IMR-90 (cell line): ENCODE measurements around the gene ADGRF5. TPM values are rescaled to one million over a fixed set of nuclear protein-coding genes. Genes with fewer than 3 reads are reported as not detected.
A peak's percentile ranks its signal among the peaks of the same experiment; 100 is the strongest.

Experiments
- ATAC-seq: fragments of 200-7000 bp; cut with Tn5 transposase; 2 replicates; pipeline ENCODE4 v1.9.1; 2020; ENCODE audit warnings: low read depth, mild to moderate bottlenecking, moderate library complexity
- BruUV-seq: library from RNA; stranded (reverse); fragments of 400-500 nt; replicated peaks from 2 replicates; lab custom pipeline; 2021; lab: Mats Ljungman, UMichigan
- CTCF ChIA-PET: fragments of 300-600 bp; formaldehyde crosslinking; extraction: SDS; loops from one replicate; lab custom pipeline; 2021; ENCODE audit warnings: antibody characterized with exemption; lab: Yijun Ruan, JAX
- POLR2A ChIA-PET: fragments of 300-600 bp; sonication (Branson Sonifier 250); formaldehyde crosslinking; loops from one replicate; lab custom pipeline; 2022; ENCODE audit warnings: antibody characterized with exemption; ENCODE audit not compliant: unreplicated experiment; lab: Charles Lee
- DNase-seq: peaks from one replicate; pipeline ENCODE4 v3.0.0; 2013
- H2AFZ ChIP-seq: replicated peaks from 2 replicates; pipeline ENCODE3; 2013; ENCODE audit warnings: low read length, mild to moderate bottlenecking; ENCODE audit not compliant: poor library complexity
- H2AK5ac ChIP-seq: 2 replicates; pipeline ENCODE4 v1.6.1; 2013; ENCODE audit warnings: low read depth, low read length, inconsistent platforms
- H2AK9ac ChIP-seq: replicated peaks from 2 replicates; pipeline ENCODE3; 2013; ENCODE audit warnings: mild to moderate bottlenecking, low read depth, low read length, moderate library complexity; ENCODE audit not compliant: poor library complexity
- H2BK120ac ChIP-seq: 2 replicates; pipeline ENCODE4 v1.6.1; 2013; ENCODE audit warnings: low read depth, low read length, inconsistent platforms
- H2BK15ac ChIP-seq: 3 replicates; pipeline ENCODE4 v1.6.1; 2013; ENCODE audit warnings: low read depth, low read length, inconsistent platforms
- H2BK20ac ChIP-seq: 2 replicates; pipeline ENCODE4 v1.6.1; 2013; ENCODE audit warnings: low read depth, mild to moderate bottlenecking, inconsistent platforms, low read length, moderate library complexity
- H2BK5ac ChIP-seq: 2 replicates; pipeline ENCODE4 v1.6.1; 2013; ENCODE audit warnings: mild to moderate bottlenecking, low read depth, low read length, inconsistent platforms; ENCODE audit not compliant: poor library complexity, severe bottlenecking
- H3K14ac ChIP-seq: replicated peaks from 2 replicates; pipeline ENCODE4 v1.6.1; 2013; ENCODE audit warnings: low read depth, low read length, inconsistent platforms
- H3K18ac ChIP-seq: 2 replicates; pipeline ENCODE4 v1.6.1; 2013; ENCODE audit warnings: low read depth, low read length, control low read depth
- H3K23ac ChIP-seq: 2 replicates; pipeline ENCODE4 v1.6.1; 2013; ENCODE audit warnings: low read depth, low read length, inconsistent platforms
- H3K27ac ChIP-seq: 2 replicates; pipeline ENCODE4 v1.5.1; 2013; ENCODE audit warnings: mild to moderate bottlenecking, control low read depth, low read length; ENCODE audit not compliant: insufficient read depth
- H3K27me3 ChIP-seq: 2 replicates; pipeline ENCODE4 v1.6.1; 2013; ENCODE audit warnings: low read length; ENCODE audit not compliant: control insufficient read depth, insufficient read depth
- H3K36me3 ChIP-seq: 2 replicates; pipeline ENCODE4 v1.6.1; 2013; ENCODE audit warnings: low read length, mixed read lengths; ENCODE audit not compliant: control insufficient read depth, insufficient read depth
- H3K4ac ChIP-seq: 2 replicates; pipeline ENCODE4 v1.6.1; 2013; ENCODE audit warnings: low read depth, low read length, inconsistent platforms
- H3K4me1 ChIP-seq: 2 replicates; pipeline ENCODE4 v1.6.1; 2013; ENCODE audit warnings: low read length, mixed read lengths; ENCODE audit not compliant: control insufficient read depth, insufficient read depth
- H3K4me2 ChIP-seq: 2 replicates; pipeline ENCODE4 v1.6.1; 2013; ENCODE audit warnings: low read depth, mild to moderate bottlenecking, control low read depth, low read length, moderate library complexity
- H3K4me3 ChIP-seq: 2 replicates; pipeline ENCODE4 v1.5.1; 2013; ENCODE audit warnings: low read depth, mild to moderate bottlenecking, control low read depth, low read length, moderate library complexity; ENCODE audit not compliant: insufficient read depth
- H3K56ac ChIP-seq: 2 replicates; pipeline ENCODE4 v1.6.1; 2013; ENCODE audit warnings: low read length, inconsistent platforms; ENCODE audit not compliant: insufficient read depth; ENCODE audit errors: extremely low read depth
- H3K79me1 ChIP-seq, 2 experiments: 2 replicates each; pipeline ENCODE4 v1.6.1; 2013; ENCODE audit warnings: low read length in 2 of 2, inconsistent platforms in 1 of 2, low read depth in 1 of 2
- H3K9ac ChIP-seq: 2 replicates; pipeline ENCODE4 v1.6.1; 2013; ENCODE audit warnings: low read depth, low read length, control low read depth
- H3K9me1 ChIP-seq: 2 replicates; pipeline ENCODE4 v1.6.1; 2013; ENCODE audit warnings: low read length, inconsistent platforms; ENCODE audit not compliant: insufficient read depth
- H3K9me3 ChIP-seq: 2 replicates; pipeline ENCODE4 v1.6.1; 2013; ENCODE audit warnings: low read length; ENCODE audit not compliant: control insufficient read depth, insufficient read depth
- H4K20me1 ChIP-seq: 2 replicates; pipeline ENCODE4 v1.6.1; 2013; ENCODE audit warnings: low read length, inconsistent platforms; ENCODE audit not compliant: insufficient read depth
- H4K5ac ChIP-seq: 2 replicates; pipeline ENCODE4 v1.6.1; 2013; ENCODE audit warnings: mild to moderate bottlenecking, low read depth, low read length, control low read depth
- H4K8ac ChIP-seq, 2 experiments: 2 replicates each; pipeline ENCODE4 v1.6.1; 2013; ENCODE audit warnings: low read depth in 2 of 2, low read length in 2 of 2, control low read depth in 1 of 2, inconsistent platforms in 1 of 2
- H4K91ac ChIP-seq: 2 replicates; pipeline ENCODE4 v1.6.1; 2013; ENCODE audit warnings: low read depth, low read length, inconsistent platforms; ENCODE audit not compliant: insufficient read depth
- BHLHE40 ChIP-seq: fragments of 150-350 bp; IDR thresholded peaks from 2 replicates; pipeline ENCODE4 v1.6.1; 2016; ENCODE audit warnings: mild to moderate bottlenecking, low read depth, low read length
- CEBPB ChIP-seq: IDR thresholded peaks from 2 replicates; pipeline ENCODE4 v1.6.1; 2012; ENCODE audit warnings: low read depth, low read length, improper control_type of control experiment
- CHD1 ChIP-seq: IDR thresholded peaks from 2 replicates; pipeline ENCODE4 v1.6.1; 2012; ENCODE audit warnings: low read depth, low read length, improper control_type of control experiment
- CTCF ChIP-seq: conservative IDR thresholded peaks from 2 replicates; pipeline ENCODE4 v1.5.1; 2012; ENCODE audit warnings: mild to moderate bottlenecking, low read depth, low read length, improper control_type of control experiment
- FOS ChIP-seq: fragments of 150-350 bp; IDR thresholded peaks from 2 replicates; pipeline ENCODE4 v1.6.1; 2016; ENCODE audit warnings: low read depth, low read length
- MAZ ChIP-seq: IDR thresholded peaks from 2 replicates; pipeline ENCODE4 v1.6.1; 2012; ENCODE audit warnings: low read depth, mild to moderate bottlenecking, low read length, improper control_type of control experiment, moderate library complexity, borderline replicate concordance
- MXI1 ChIP-seq: IDR thresholded peaks from 2 replicates; pipeline ENCODE4 v1.6.1; 2012; ENCODE audit warnings: low read depth, mild to moderate bottlenecking, low read length, moderate library complexity, borderline replicate concordance
- RCOR1 ChIP-seq: IDR thresholded peaks from 2 replicates; pipeline ENCODE4 v1.6.1; 2012; ENCODE audit warnings: mild to moderate bottlenecking, low read length, improper control_type of control experiment; ENCODE audit not compliant: insufficient replicate concordance
- RFX5 ChIP-seq: IDR thresholded peaks from 2 replicates; pipeline ENCODE4 v1.8.0; 2012; ENCODE audit warnings: low read depth, mild to moderate bottlenecking, low read length, moderate library complexity
- WGBS, 2 experiments: methylation state at CpG; one replicate each; pipeline versions ENCODE4 v1.1.5 to v1.1.7; 2013; ENCODE audit warnings: missing lambda C conversion rate in 2 of 2; ENCODE audit not compliant: insufficient read length in 1 of 2; ENCODE audit errors: extremely low coverage in 2 of 2; 5-methylcytosine and 5-hydroxymethylcytosine counted together
- dilution Hi-C: fragments of 300-500 bp; cut with HindIII; formaldehyde crosslinking; loops from one replicate; pipeline ENCODE4 v1.14.3; 2018; ENCODE audit warnings: low sequenced_read_pairs; ENCODE audit not compliant: unreplicated experiment
- in situ Hi-C: fragments of 300-500 bp; cut with MboI; formaldehyde crosslinking; loops from 3 replicates; pipeline ENCODE4 v1.14.3; 2019; ENCODE audit warnings: low sequenced_read_pairs, inconsistent platforms, mixed read lengths
- intact Hi-C: fragments of 100-400 bp; cut with micrococcal nuclease; formaldehyde crosslinking; loops from 2 replicates; pipeline ENCODE4 v1.10.0; 2022
- polyA plus RNA-seq, 3 experiments: library from polyadenylated mRNA; depleted of rRNA; stranded (reverse); fragments of >200 nt; gene quantifications; 2 replicates each; pipeline ENCODE4 v1.2.3, GENCODE V29; 2012; ENCODE audit warnings: low replicate concordance in 1 of 3
- total RNA-seq: library from RNA; depleted of rRNA; stranded (reverse); fragments of >200 nt; gene quantifications from 2 replicates; pipeline ENCODE4 v1.2.3, GENCODE V29; 2012
- TF ChIP-seq, protein P1 (sequence below): fragments of 150-350 bp; IDR thresholded peaks from 2 replicates; pipeline ENCODE4 v1.6.1; 2017; ENCODE audit warnings: mild to moderate bottlenecking, antibody characterized with exemption, low read length, low read depth

ADGRF5 gene
- total and polyA plus RNA-seq, 2 of the 4 experiments (the other 2 are of a cell fraction) = not detected

DNA sequence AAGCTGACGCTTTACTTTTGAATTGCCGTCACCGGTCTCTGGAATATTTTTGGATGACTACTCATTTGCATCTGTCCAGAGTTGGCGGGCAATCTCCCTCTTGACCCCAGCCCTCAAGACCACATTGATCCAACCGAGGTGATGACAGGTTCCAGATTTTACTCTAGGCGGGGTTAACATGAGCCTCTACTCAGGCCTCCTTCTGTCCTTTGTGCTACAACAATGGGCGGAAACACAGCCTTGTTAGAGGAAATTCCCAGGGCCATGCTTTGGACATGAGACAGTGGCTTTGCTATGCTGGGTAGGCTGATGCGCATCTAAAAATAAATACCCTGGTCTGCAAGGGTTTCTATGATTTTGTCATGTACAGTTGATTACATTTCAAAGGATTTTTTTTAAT is 27.0 kb upstream of the ADGRF5 start:
- no peak overlapping the region for H2BK15ac ChIP-seq
- peak overlapping the region; percentile 5 for H2AFZ ChIP-seq
- no peak overlapping the region for H4K91ac ChIP-seq
- H4K20me1 ChIP-seq = no peaks in the 10 kb centered on the region
- H3K56ac ChIP-seq = no peak overlapping the region
- no peak overlapping the region for H4K8ac ChIP-seq
- 90% methylated on average over 2 of the region's 8 CpGs; no CpG with 5 or more reads in 1 of the 2 experiments for WGBS, 2 experiments
- no peak overlapping the region for H3K4me3 ChIP-seq
- no peak overlapping the region for H3K18ac ChIP-seq
- no peaks in the 10 kb centered on the region for H3K27me3 ChIP-seq
- no peaks in the 10 kb centered on the region for H3K36me3 ChIP-seq
- no peak overlapping the region for H2AK9ac ChIP-seq
- H3K4me2 ChIP-seq = no peak overlapping the region
- POLR2A ChIA-PET = no interaction called here
- TF ChIP-seq CEBPB = no peak
- no peak for TF ChIP-seq FOS
- no peak for TF ChIP-seq MAZ
- TF ChIP-seq CHD1 = no peak
- no peak for TF ChIP-seq RFX5
- TF ChIP-seq BHLHE40 = no peak
- no peak for TF ChIP-seq MXI1
- TF ChIP-seq, protein P1, sequence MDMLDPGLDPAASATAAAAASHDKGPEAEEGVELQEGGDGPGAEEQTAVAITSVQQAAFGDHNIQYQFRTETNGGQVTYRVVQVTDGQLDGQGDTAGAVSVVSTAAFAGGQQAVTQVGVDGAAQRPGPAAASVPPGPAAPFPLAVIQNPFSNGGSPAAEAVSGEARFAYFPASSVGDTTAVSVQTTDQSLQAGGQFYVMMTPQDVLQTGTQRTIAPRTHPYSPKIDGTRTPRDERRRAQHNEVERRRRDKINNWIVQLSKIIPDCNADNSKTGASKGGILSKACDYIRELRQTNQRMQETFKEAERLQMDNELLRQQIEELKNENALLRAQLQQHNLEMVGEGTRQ = no peak
- TF ChIP-seq RCOR1 = no peak
- TF ChIP-seq CTCF = no peak
- no peak overlapping the region for H3K23ac ChIP-seq
- dilution Hi-C loops = no loop called here
- no peaks in the 10 kb centered on the region for H3K79me1 ChIP-seq
- no TSS peak for BruUV-seq
- no peaks in the 10 kb centered on the region for H3K4me1 ChIP-seq
- no peak overlapping the region for H2BK20ac ChIP-seq
- H2BK5ac ChIP-seq = no peak overlapping the region
- no peak overlapping the region for H3K14ac ChIP-seq
- no peak overlapping the region for H3K9ac ChIP-seq
- no peak overlapping the region for H4K5ac ChIP-seq
- H3K4ac ChIP-seq = no peak overlapping the region
- H3K9me3 ChIP-seq = no peaks in the 10 kb centered on the region
- DNase-seq (no peak), ATAC-seq (no peak)
- CTCF ChIA-PET = no interaction called here
- H2BK120ac ChIP-seq = no peak overlapping the region
- no peaks in the 10 kb centered on the region; the same call in 1 of the 2 replicates for H3K9me1 ChIP-seq
- in situ Hi-C loops = no loop called here
- intact Hi-C loops = no loop called here
- H2AK5ac ChIP-seq = no peak overlapping the region
- H3K27ac ChIP-seq = no peak overlapping the region
